H1 (cell line): ENCODE data around the gene KIF5C. TPM values are rescaled to one million over a fixed set of nuclear protein-coding genes. Genes with fewer than 3 reads are reported as not detected.

ENCODE experiments used
- CTCF ChIA-PET: fragments of 300-600 bp; sonication (Branson Sonifier 250); formaldehyde crosslinking; loops from one replicate; lab custom pipeline; 2021; ENCODE audit not compliant: partially characterized antibody; lab: Charles Lee
- POLR2A ChIA-PET: fragments of 300-600 bp; sonication (Branson Sonifier 250); formaldehyde crosslinking; loops from one replicate; lab custom pipeline; 2021; ENCODE audit warnings: inconsistent platforms; ENCODE audit not compliant: partially characterized antibody; lab: Charles Lee
- DNase-seq, 2 experiments: peaks; one replicate each; pipeline versions ENCODE4 v3.0.0 to v3.0.0-alpha.2; 2010 to 2022; ENCODE audit warnings: low spot score in 2 of 2, low read depth in 1 of 2, mixed read lengths in 1 of 2
- FAIRE-seq: peaks from 2 replicates; lab custom pipeline; 2011; peaks lifted over from hg19 to GRCh38; lab: Jason Lieb, UNC
- H2AFZ ChIP-seq: 2 replicates; pipeline ENCODE4 v1.8.1; 2012; ENCODE audit warnings: low read length, inconsistent platforms
- H2AK5ac ChIP-seq: 2 replicates; pipeline ENCODE4 v1.6.1; 2013; ENCODE audit warnings: low read depth, low read length
- H2BK120ac ChIP-seq: replicated peaks from 2 replicates; pipeline ENCODE3; 2013; ENCODE audit warnings: low read depth, low read length, inconsistent platforms
- H2BK12ac ChIP-seq: 2 replicates; pipeline ENCODE4 v1.6.1; 2013; ENCODE audit warnings: low read depth, low read length
- H2BK15ac ChIP-seq: 2 replicates; pipeline ENCODE4 v1.6.1; 2013; ENCODE audit warnings: low read length
- H2BK20ac ChIP-seq: 2 replicates; pipeline ENCODE4 v1.6.1; 2013; ENCODE audit warnings: low read length
- H2BK5ac ChIP-seq: 2 replicates; pipeline ENCODE4 v1.6.1; 2013; ENCODE audit warnings: low read depth, low read length
- H3K14ac ChIP-seq: 2 replicates; pipeline ENCODE4 v1.6.1; 2013; ENCODE audit warnings: inconsistent platforms; ENCODE audit not compliant: insufficient read length
- H3K18ac ChIP-seq: 2 replicates; pipeline ENCODE4 v1.6.1; 2013; ENCODE audit warnings: low read length; ENCODE audit errors: extremely low read depth
- H3K23ac ChIP-seq: 2 replicates; pipeline ENCODE4 v1.6.1; 2013; ENCODE audit warnings: inconsistent platforms; ENCODE audit not compliant: insufficient read length
- H3K23me2 ChIP-seq: 2 replicates; pipeline ENCODE4 v1.6.1; 2013; ENCODE audit warnings: low read depth, low read length
- H3K27ac ChIP-seq: 2 replicates; pipeline ENCODE4 v1.6.1; 2011; ENCODE audit warnings: low read depth, low read length, inconsistent platforms
- H3K27me3 ChIP-seq, 4 experiments: replicated peaks in 1 of 4; 1 replicate in 1 of 4; 2 replicates in 3 of 4; pipeline versions ENCODE4 v1.6.1 to v1.8.1; 2011 to 2013; ENCODE audit warnings: low read length in 3 of 4, mild to moderate bottlenecking in 3 of 4, inconsistent platforms in 2 of 4, mixed read lengths in 2 of 4, moderate library complexity in 1 of 4; ENCODE audit not compliant: control insufficient read depth in 3 of 4, insufficient read depth in 3 of 4; ENCODE audit errors: extremely low read depth in 1 of 4
- H3K36me3 ChIP-seq, 4 experiments: 2 replicates each; pipeline versions ENCODE4 v1.6.1 to v1.8.1; 2011 to 2013; ENCODE audit warnings: mild to moderate bottlenecking in 4 of 4, low read length in 3 of 4, moderate library complexity in 2 of 4, control low read depth in 1 of 4, inconsistent platforms in 1 of 4; ENCODE audit not compliant: insufficient read depth in 4 of 4, control insufficient read depth in 2 of 4
- H3K4ac ChIP-seq: replicated peaks from 2 replicates; pipeline ENCODE3; 2013; ENCODE audit warnings: low read length, low read depth, mixed read lengths, inconsistent platforms; ENCODE audit not compliant: insufficient read length
- H3K4me1 ChIP-seq, 4 experiments: replicated peaks in 1 of 4; 1 replicate in 1 of 4; 2 replicates in 3 of 4; pipeline versions ENCODE4 v1.6.1 to v1.8.1; 2011 to 2013; ENCODE audit warnings: low read length in 3 of 4, inconsistent platforms in 2 of 4, mixed read lengths in 1 of 4; ENCODE audit not compliant: insufficient read depth in 4 of 4, control insufficient read depth in 3 of 4
- H3K4me2 ChIP-seq, 2 experiments: 2 replicates each; pipeline versions ENCODE4 v1.6.1 to v1.8.1; 2011 to 2013; ENCODE audit warnings: low read depth in 2 of 2, low read length in 2 of 2, control low read depth in 1 of 2, inconsistent platforms in 1 of 2, mild to moderate bottlenecking in 1 of 2; ENCODE audit not compliant: insufficient read depth in 1 of 2
- H3K4me3 ChIP-seq, 4 experiments: fragments of 200-600, 300-600 bp in 1 of 4; sonication (generic), shearing (Covaris generic), sonication (Bioruptor Twin) in 1 of 4; 2 replicates each; pipeline versions ENCODE4 v1.5.1 to v1.8.1; 2011 to 2016; ENCODE audit warnings: low read length in 4 of 4, low read depth in 3 of 4, control low read depth in 2 of 4, inconsistent platforms in 2 of 4, mild to moderate bottlenecking in 2 of 4, mixed read lengths in 1 of 4, moderate library complexity in 1 of 4; ENCODE audit not compliant: insufficient read depth in 2 of 4; ENCODE audit errors: extremely low read depth in 1 of 4
- H3K56ac ChIP-seq: replicated peaks from 2 replicates; pipeline ENCODE3; 2013; ENCODE audit warnings: low read depth, mild to moderate bottlenecking, mixed read lengths, low read length, inconsistent platforms; ENCODE audit not compliant: insufficient read length
- H3K79me1 ChIP-seq: 2 replicates; pipeline ENCODE4 v1.6.1; 2013; ENCODE audit warnings: low read depth, low read length, control low read depth
- H3K79me2 ChIP-seq, 2 experiments: 2 replicates each; pipeline versions ENCODE4 v1.6.1 to v1.8.1; 2012 to 2013; ENCODE audit warnings: low read length in 2 of 2, mild to moderate bottlenecking in 2 of 2, inconsistent platforms in 1 of 2; ENCODE audit not compliant: insufficient read depth in 2 of 2, control insufficient read depth in 1 of 2
- H3K9ac ChIP-seq, 4 experiments: replicated peaks in 1 of 4; 1 replicate in 1 of 4; 2 replicates in 3 of 4; pipeline versions ENCODE4 v1.6.1 to v1.8.1; 2011 to 2013; ENCODE audit warnings: low read depth in 3 of 4, low read length in 3 of 4, control low read depth in 2 of 4, mild to moderate bottlenecking in 2 of 4, moderate library complexity in 2 of 4, inconsistent platforms in 1 of 4; ENCODE audit errors: extremely low read depth in 1 of 4
- H3K9me3 ChIP-seq, 2 experiments: 2 replicates each; pipeline versions ENCODE4 v1.6.1 to v1.8.1; 2012 to 2013; ENCODE audit warnings: mild to moderate bottlenecking in 2 of 2, moderate library complexity in 2 of 2, control low read depth in 1 of 2, inconsistent platforms in 1 of 2, low read depth in 1 of 2, low read length in 1 of 2, mixed read lengths in 1 of 2; ENCODE audit not compliant: insufficient read depth in 2 of 2
- H4K20me1 ChIP-seq, 2 experiments: replicated peaks in 1 of 2; 2 replicates each; pipeline versions ENCODE3 to v1.8.1; 2011 to 2013; ENCODE audit warnings: inconsistent platforms in 2 of 2, low read length in 2 of 2, mild to moderate bottlenecking in 1 of 2; ENCODE audit not compliant: insufficient read depth in 2 of 2, control insufficient read depth in 1 of 2
- H4K5ac ChIP-seq: 2 replicates; pipeline ENCODE4 v1.6.1; 2013; ENCODE audit warnings: low read length, low read depth, mixed read lengths, inconsistent platforms; ENCODE audit not compliant: insufficient read length
- H4K8ac ChIP-seq: 2 replicates; pipeline ENCODE4 v1.8.0; 2013; ENCODE audit warnings: mild to moderate bottlenecking, moderate library complexity, low read length, inconsistent platforms; ENCODE audit not compliant: insufficient read depth; ENCODE audit errors: extremely low read depth
- H4K91ac ChIP-seq: replicated peaks from 2 replicates; pipeline ENCODE3; 2013; ENCODE audit warnings: low read length, mixed read lengths, inconsistent platforms; ENCODE audit not compliant: insufficient read length
- BRCA1 ChIP-seq: IDR thresholded peaks from 2 replicates; pipeline ENCODE4 v1.6.1; 2012; ENCODE audit warnings: low read depth, low read length, improper control_type of control experiment
- CBX5 ChIP-seq: fragments of 300-800, 300-1000 bp; sonication (generic); IDR thresholded peaks from 2 replicates; pipeline ENCODE4 v1.7.1; 2016; ENCODE audit warnings: antibody characterized with exemption, low read length, low read depth
- CHD2 ChIP-seq: IDR thresholded peaks from 2 replicates; pipeline ENCODE4 v1.6.1; 2012; ENCODE audit warnings: low read length, improper control_type of control experiment
- CTCF ChIP-seq, 3 experiments: IDR thresholded peaks; 1 replicate in 2 of 3; 2 replicates in 1 of 3; pipeline versions ENCODE4 v1.5.1 to v1.6.1; 2011; ENCODE audit warnings: low read length in 3 of 3, mild to moderate bottlenecking in 3 of 3, inconsistent platforms in 2 of 3, low read depth in 1 of 3, moderate library complexity in 1 of 3; ENCODE audit not compliant: insufficient read depth in 1 of 3; ENCODE audit errors: control extremely low read depth in 1 of 3
- EGR1 ChIP-seq: IDR thresholded peaks from 2 replicates; pipeline ENCODE4 v1.6.1; 2011; ENCODE audit warnings: low read depth, low read length, borderline replicate concordance
- MAFK ChIP-seq: IDR thresholded peaks from 2 replicates; pipeline ENCODE4 v1.6.1; 2012; ENCODE audit warnings: low read depth, mild to moderate bottlenecking, improper control_type of control experiment, low read length
- PHF8 ChIP-seq: fragments of 200-600 bp; sonication (generic); conservative IDR thresholded peaks from 2 replicates; pipeline ENCODE4 v1.7.1; 2012; ENCODE audit warnings: low read depth, mild to moderate bottlenecking, inconsistent platforms, low read length, moderate library complexity
- POU5F1 ChIP-seq: IDR thresholded peaks from 2 replicates; pipeline ENCODE4 v1.6.1; 2011; ENCODE audit warnings: low read depth, mild to moderate bottlenecking, low read length, moderate library complexity
- RBBP5 ChIP-seq: IDR thresholded peaks from 2 replicates; pipeline ENCODE4 v1.7.1; 2012; ENCODE audit warnings: low read depth, mild to moderate bottlenecking, inconsistent platforms, low read length, moderate library complexity, borderline replicate concordance
- SAP30 ChIP-seq: fragments of 300-600 bp; sonication (generic); IDR thresholded peaks from 2 replicates; pipeline ENCODE4 v1.7.1; 2012; ENCODE audit warnings: low read length, moderate library complexity, mild to moderate bottlenecking, inconsistent platforms; ENCODE audit not compliant: insufficient read depth, insufficient replicate concordance
- SP1 ChIP-seq: IDR thresholded peaks from 2 replicates; pipeline ENCODE4 v1.6.1; 2011; ENCODE audit warnings: low read depth, low read length
- TAF1 ChIP-seq: IDR thresholded peaks from 2 replicates; pipeline ENCODE4 v1.6.1; 2011; ENCODE audit warnings: mild to moderate bottlenecking, low read depth, low read length
- WGBS, 2 experiments: shearing (Covaris generic) in 1 of 2; methylation state at CpG; one replicate each; pipeline versions ENCODE4 v1.1.6 to v1.1.7; 2013 to 2015; ENCODE audit warnings: low lambda C conversion rate in 2 of 2, mixed read lengths in 2 of 2, inconsistent platforms in 1 of 2, low coverage in 1 of 2, missing lambda C conversion rate in 1 of 2; ENCODE audit not compliant: insufficient replicate concordance in 2 of 2, insufficient coverage in 1 of 2, insufficient read length in 1 of 2; ENCODE audit errors: extremely low coverage in 1 of 2, missing lambda C conversion rate in 1 of 2; 5-methylcytosine and 5-hydroxymethylcytosine counted together
- polyA plus RNA-seq, 7 experiments: library from polyadenylated mRNA; depleted of rRNA in 3 of 7; stranded (reverse) in 5 of 7; unstranded in 2 of 7; fragments of >200 nt in 5 of 7; fragments of 200-250 nt in 2 of 7; gene quantifications; 1 replicate in 5 of 7; 2 replicates in 1 of 7; 4 replicates in 1 of 7; pipeline versions ENCODE4 v1.2.1 to v1.2.3, GENCODE V29; 2011 to 2013; ENCODE audit warnings: missing spikeins in 2 of 7, mixed read lengths in 2 of 7
- total RNA-seq: library from RNA; stranded (reverse); fragmentation: NEBNext Ultra II Directional; extraction: Animal tissue kit (Norgen Biotek cat#: 25700); gene quantifications from 2 replicates; pipeline ENCODE4 v1.2.1, GENCODE V29; 2021

The KIF5C gene
- total and polyA plus RNA-seq, 2 of the 8 experiments (the other 6 are each of a cell fraction or from before 2014, with no cell fraction given), result 16.3 to 66.4 TPM

DNA sequence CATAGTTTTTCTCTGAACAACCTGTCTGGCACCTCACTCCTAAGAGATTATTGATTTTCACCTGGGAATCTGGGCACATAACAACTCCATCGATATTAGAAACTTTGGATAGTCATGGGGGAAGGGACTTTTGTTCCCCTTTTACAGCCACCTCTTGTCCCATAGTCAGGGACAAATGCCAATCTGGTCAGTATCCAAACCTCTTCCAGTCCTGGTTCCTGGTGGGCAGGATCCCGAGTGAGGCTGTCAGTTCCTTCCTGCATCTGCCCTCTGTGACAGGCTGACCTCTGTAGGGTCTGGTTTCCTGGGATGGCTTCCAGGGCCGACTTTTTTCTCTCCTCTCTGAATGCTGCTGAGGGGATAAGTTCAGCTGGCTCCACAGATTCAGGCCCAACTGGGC is 11.0 kb downstream of the KIF5C start:
- CTCF ChIA-PET, result interaction anchor here (0.9 to 1.5 kb wide), 2 partner anchors 9 to 14 kb away, joined by 4 read pairs; no protein-coding TSS in a partner anchor
- no peak for FAIRE-seq
- H3K4me1 ChIP-seq, result peaks cover 0 to 3% (median 1%) of the 10 kb centered on the region in 4 experiments; a peak in 3 of 7 replicates

More for the DNA sequence above, 11.0 kb downstream of the KIF5C start:
- H3K4me3 ChIP-seq, result no peak overlapping the region
- H4K5ac ChIP-seq, result no peak overlapping the region
- no peaks in the 10 kb centered on the region for H3K9me3 ChIP-seq
- no peak overlapping the region for H2AFZ ChIP-seq
- no peak overlapping the region for H3K27ac ChIP-seq
- H2BK5ac ChIP-seq, result no peak overlapping the region
- H3K56ac ChIP-seq, result no peak overlapping the region
- H3K9ac ChIP-seq, result no peak overlapping the region
- H3K23ac ChIP-seq, result no peak overlapping the region
- H3K18ac ChIP-seq, result no peak overlapping the region
- no peak overlapping the region for H3K4ac ChIP-seq
- H3K23me2 ChIP-seq, result peaks cover 3% of the 10 kb centered on the region; the same call in 1 of the 2 replicates
- H4K20me1 ChIP-seq, result peaks cover 4 to 12% of the 10 kb centered on the region in 2 experiments
- H2BK20ac ChIP-seq, result no peak overlapping the region
- H3K36me3 ChIP-seq, result no peaks in the 10 kb centered on the region
- DNase-seq, result no peak
- no peak for TF ChIP-seq CTCF (IDR thresholded peaks at IDR 0.05; ENCODE audit: control extremely low read depth in 1 of 3, insufficient read depth in 1 of 3, low read depth in 1 of 3, low read length in 3 of 3)
- no peak for TF ChIP-seq BRCA1
- no peak for TF ChIP-seq TAF1
- TF ChIP-seq CBX5, result no peak
- TF ChIP-seq EGR1, result no peak
- TF ChIP-seq POU5F1, result no peak
- TF ChIP-seq MAFK, result no peak
- no peak for TF ChIP-seq CHD2
- TF ChIP-seq SP1, result no peak
- no peak for TF ChIP-seq PHF8
- no peak for TF ChIP-seq RBBP5
- no peak for TF ChIP-seq SAP30
- no peak overlapping the region for H4K8ac ChIP-seq
- H4K91ac ChIP-seq, result no peak overlapping the region
- no peak overlapping the region for H2BK120ac ChIP-seq
- no peaks in the 10 kb centered on the region for H3K27me3 ChIP-seq
- no peak overlapping the region for H2BK12ac ChIP-seq
- POLR2A ChIA-PET, result no interaction called here
- H3K79me1 ChIP-seq, result peaks cover 3% of the 10 kb centered on the region
- no peak overlapping the region for H2AK5ac ChIP-seq
- no peak overlapping the region for H3K4me2 ChIP-seq
- H3K79me2 ChIP-seq, result peaks cover 0 to 60% of the 10 kb centered on the region in 2 experiments; a peak in 2 of 4 replicates
- H3K14ac ChIP-seq, result no peak overlapping the region
- 74% methylated on average over 3 of the region's 3 CpGs; no CpG with 5 or more reads in 1 of the 2 experiments for WGBS, 2 experiments
- H2BK15ac ChIP-seq, result no peak overlapping the region
